GM23338 (cell line): Measurements from ENCODE around the gene NINJ2. TPM values are rescaled to one million over a fixed set of nuclear protein-coding genes. Genes with fewer than 3 reads are reported as not detected.

ENCODE experiments used
- JUNB ChIP-seq: IDR thresholded peaks from one replicate; pipeline ENCODE4 v1.6.1; 2016; ENCODE audit warnings: antibody characterized with exemption; ENCODE audit not compliant: unreplicated experiment
- POLR2AphosphoS5 ChIP-seq: IDR thresholded peaks from 2 replicates; pipeline ENCODE4 v1.6.1; 2016; ENCODE audit warnings: antibody characterized with exemption, low read depth
- STAT1 ChIP-seq: IDR thresholded peaks from one replicate; pipeline ENCODE4 v1.6.1; 2016; ENCODE audit warnings: antibody characterized with exemption; ENCODE audit not compliant: unreplicated experiment
- ZNF331 ChIP-seq: fragments of 250-450 bp; sonication (Bioruptor Pico); IDR thresholded peaks from 2 replicates; pipeline ENCODE4 v1.5.0; 2020; ENCODE audit warnings: low read depth, mild to moderate bottlenecking, moderate library complexity
- ZNF462 ChIP-seq: fragments of 250-450 bp; sonication (Bioruptor Pico); IDR thresholded peaks from 2 replicates; pipeline ENCODE4 v1.5.0; 2020; ENCODE audit warnings: mild to moderate bottlenecking, moderate library complexity
- polyA plus RNA-seq: library from polyadenylated mRNA; unstranded; fragments of >200 nt; fragmentation: Nextera tagmentation; extraction: Ambion mirVana; gene quantifications from 2 replicates; pipeline ENCODE4 v1.2.1, GENCODE V29; 2016
- total RNA-seq: library from RNA; depleted of rRNA; stranded (reverse); fragments of >200 nt; shearing (Covaris generic); gene quantifications from 2 replicates; pipeline ENCODE4 v1.2.3, GENCODE V29; 2014
- TF ChIP-seq, protein P1 (sequence below): IDR thresholded peaks from one replicate; pipeline ENCODE4 v1.6.1; 2018; ENCODE audit warnings: antibody characterized with exemption; ENCODE audit not compliant: unreplicated experiment

Gene NINJ2
- total and polyA plus RNA-seq, 2 experiments from 2014 or later, result 0.94 to 2.6 TPM

GRCh38 chr12:585062-586061, 77.9 kb downstream of the NINJ2 start (continued):
- no peak for TF ChIP-seq ZNF462 (CRISPR knock-in tag)
- TF ChIP-seq, protein P1, sequence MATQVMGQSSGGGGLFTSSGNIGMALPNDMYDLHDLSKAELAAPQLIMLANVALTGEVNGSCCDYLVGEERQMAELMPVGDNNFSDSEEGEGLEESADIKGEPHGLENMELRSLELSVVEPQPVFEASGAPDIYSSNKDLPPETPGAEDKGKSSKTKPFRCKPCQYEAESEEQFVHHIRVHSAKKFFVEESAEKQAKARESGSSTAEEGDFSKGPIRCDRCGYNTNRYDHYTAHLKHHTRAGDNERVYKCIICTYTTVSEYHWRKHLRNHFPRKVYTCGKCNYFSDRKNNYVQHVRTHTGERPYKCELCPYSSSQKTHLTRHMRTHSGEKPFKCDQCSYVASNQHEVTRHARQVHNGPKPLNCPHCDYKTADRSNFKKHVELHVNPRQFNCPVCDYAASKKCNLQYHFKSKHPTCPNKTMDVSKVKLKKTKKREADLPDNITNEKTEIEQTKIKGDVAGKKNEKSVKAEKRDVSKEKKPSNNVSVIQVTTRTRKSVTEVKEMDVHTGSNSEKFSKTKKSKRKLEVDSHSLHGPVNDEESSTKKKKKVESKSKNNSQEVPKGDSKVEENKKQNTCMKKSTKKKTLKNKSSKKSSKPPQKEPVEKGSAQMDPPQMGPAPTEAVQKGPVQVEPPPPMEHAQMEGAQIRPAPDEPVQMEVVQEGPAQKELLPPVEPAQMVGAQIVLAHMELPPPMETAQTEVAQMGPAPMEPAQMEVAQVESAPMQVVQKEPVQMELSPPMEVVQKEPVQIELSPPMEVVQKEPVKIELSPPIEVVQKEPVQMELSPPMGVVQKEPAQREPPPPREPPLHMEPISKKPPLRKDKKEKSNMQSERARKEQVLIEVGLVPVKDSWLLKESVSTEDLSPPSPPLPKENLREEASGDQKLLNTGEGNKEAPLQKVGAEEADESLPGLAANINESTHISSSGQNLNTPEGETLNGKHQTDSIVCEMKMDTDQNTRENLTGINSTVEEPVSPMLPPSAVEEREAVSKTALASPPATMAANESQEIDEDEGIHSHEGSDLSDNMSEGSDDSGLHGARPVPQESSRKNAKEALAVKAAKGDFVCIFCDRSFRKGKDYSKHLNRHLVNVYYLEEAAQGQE, result no peak
- no peak for TF ChIP-seq JUNB
- no peak for TF ChIP-seq STAT1
- no peak for TF ChIP-seq ZNF331 (CRISPR knock-in tag)
- TF ChIP-seq POLR2AphosphoS5, result no peak
